Measurements from ENCODE around the gene SNCAIP.
A peak's percentile ranks its signal among the peaks of the same experiment; 100 is the strongest.

SNCAIP gene

DNA sequence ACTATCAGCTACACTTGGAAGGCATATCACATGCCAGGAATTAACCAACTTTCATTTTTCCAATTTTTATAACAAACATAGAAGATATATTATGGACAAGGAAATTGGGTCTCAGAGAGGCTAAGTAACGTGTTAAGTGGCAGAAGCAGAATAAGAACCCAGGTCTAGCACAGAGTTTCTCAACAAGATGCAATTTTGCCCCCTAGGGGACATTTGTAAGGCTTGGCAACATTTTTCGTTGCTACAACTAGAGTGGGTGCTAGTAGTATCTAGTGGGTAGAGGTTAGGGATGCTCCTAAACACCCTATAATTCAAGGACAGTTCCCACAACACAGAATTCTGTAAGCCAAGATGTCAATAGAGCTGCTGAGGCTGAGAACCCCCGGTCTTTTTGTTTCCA is 180.6 kb downstream of the SNCAIP start:
- peak in 1 of 56 donors; percentile 1 for DNase-seq

GRCh38 chr5:122493091-122494021 is 181.3 kb downstream of the SNCAIP start:
- DNase-seq: peak in 7 of 56 donors; percentile 1 to 17 (median 8)

DNA sequence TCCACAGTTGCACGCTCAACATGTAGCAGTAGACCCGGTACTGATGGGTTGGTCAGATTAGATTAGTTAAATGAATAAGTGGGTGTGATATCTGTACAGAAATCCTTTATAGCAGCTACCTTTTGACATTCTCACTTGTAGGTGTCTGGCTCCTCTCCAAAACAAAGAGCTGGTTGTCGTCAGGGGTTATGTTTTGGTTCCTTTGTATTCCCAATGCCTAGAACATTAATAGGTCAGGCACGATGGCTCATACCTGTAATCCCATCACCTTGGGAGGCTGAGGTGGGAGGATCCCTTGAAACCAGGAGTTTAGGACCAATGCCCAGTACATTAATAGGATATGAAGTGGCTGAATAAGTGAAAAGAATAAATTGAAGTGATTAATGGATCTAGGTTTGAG is 182.1 kb downstream of the SNCAIP start:
- no peak for DNase-seq

- peak in 16 of 56 donors; percentile 1 to 37 (median 10) for DNase-seq
These were observed 186.1 kb downstream of the SNCAIP start for GRCh38 chr5:122498163-122498562.

DNA sequence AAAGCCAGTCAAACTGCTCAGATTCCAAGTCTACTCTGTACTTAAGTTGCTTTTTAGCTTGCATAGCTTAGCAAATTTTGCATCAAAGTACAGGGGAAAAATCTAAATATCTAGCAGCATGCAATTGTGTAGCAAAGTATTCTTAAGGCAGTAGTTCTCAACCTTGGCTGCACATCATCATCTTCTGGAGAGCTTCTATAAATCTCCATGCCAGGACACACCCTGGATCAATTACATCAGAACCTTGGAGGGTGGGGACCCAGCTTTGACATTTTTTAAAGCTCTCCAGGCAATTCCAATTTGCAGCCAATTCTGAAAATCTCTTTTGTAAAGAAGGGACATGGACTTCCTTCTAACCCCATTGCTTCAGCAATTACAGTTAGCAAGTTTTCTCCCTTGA is 187.5 kb downstream of the SNCAIP start:
- DNase-seq: no peak

DNA sequence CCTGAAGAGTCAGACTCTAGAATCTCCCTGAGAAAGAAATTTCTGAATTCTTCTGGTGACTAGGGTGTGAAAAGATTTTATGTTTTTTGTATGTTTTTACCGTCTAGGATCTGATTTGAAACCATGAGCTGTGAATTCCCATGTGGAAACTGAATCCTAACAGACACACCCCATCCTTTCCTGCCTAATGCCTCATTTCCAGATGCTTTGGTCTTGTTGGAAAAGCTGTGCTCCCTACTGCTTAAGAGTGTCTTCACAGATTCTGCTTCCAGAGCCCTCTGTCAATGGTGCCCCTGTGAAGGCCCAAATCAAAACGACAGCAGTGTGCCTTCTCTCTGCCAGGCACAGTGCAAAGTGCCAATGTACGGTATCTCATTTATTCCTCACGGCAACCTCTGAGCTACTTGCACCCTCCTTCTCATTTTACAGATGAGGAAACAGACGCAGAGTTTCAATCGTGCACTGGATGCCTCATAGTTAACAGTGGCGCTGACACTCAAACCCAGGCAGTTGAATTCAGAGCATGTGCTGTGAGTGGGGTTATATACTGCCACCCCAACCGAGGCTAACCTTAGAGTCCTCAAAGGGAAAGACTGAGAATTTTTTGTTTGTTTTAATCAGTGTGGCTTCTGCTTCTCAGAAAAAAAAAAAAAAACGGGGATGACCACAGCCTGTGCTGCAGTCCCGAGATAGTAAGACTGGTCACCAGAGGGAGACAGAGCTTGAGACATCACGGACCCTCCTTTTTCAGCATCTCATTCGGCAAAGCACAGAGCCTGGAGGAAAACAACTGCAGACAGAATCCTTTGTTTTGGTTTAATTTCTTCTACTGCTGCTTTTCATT is 188.4 kb downstream of the SNCAIP start:
- peak in 29 of 56 donors; percentile 2 to 67 (median 17) for DNase-seq

- DNase-seq: no peak
These were observed 189.0 kb downstream of the SNCAIP start for GRCh38 chr5:122501089-122501435.

- no peak for DNase-seq
These were observed 195.0 kb downstream of the SNCAIP start for GRCh38 chr5:122507045-122507444.

DNA sequence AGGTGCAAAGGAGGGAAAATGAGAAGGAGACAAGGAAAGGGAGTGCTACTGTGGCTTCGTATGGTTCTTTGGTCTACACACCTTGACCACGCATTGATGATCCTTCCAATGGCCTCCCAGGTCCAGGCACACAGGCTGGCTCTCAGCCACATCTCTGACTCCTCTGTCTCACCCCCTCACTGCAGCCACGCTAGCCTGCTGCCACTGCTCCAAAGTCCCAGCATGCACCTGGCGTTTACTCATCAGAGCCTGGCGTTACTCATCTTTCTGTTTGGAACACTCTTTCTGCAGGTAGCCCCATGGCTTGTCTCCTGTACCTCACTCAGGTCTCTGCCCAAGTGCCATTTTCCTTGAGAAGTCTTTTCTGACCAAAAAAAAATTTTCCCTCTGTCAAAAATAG is 195.5 kb downstream of the SNCAIP start:
- DNase-seq: no peak

DNA sequence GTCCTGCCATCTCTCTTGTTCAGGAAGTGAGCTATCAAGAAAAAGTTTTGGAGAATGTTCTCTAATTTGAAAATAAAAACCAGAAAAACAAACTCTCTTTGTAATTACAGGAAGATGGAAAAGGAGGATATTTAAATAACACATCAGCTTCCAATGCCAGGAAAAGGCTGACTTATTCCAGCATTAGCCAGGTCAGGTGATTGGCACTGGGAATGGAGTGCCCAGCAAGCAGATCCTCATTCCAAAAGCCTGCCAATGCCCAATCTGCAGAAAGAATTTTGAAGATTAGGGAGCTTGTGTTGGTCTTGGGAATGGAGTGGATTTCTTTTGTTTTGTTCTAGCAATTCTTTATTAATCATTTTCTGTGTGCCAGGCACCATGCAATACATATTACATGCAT is 196.6 kb downstream of the SNCAIP start:
- no peak for DNase-seq

Data from amygdala (tissue), 56 donors.